Epithelial cell of proximal tubule (primary cell): ENCODE results near the gene SERPINA1. TPM values are rescaled to one million over a fixed set of nuclear protein-coding genes. Genes with fewer than 3 reads are reported as not detected.

Source experiments
- DNase-seq: peaks from one replicate; pipeline ENCODE4 v3.0.0-alpha.2; 2011; ENCODE audit warnings: low read depth
- H3K4me3 ChIP-seq: 2 replicates; pipeline ENCODE4 v1.5.1; 2011; ENCODE audit warnings: low read depth, mild to moderate bottlenecking, low read length
- CTCF ChIP-seq: conservative IDR thresholded peaks from 2 replicates; pipeline ENCODE4 v1.5.1; 2012; ENCODE audit warnings: low read depth, mild to moderate bottlenecking, low read length
- total RNA-seq: library from RNA; depleted of rRNA; stranded (reverse); fragments of >200 nt; gene quantifications from 2 replicates; pipeline ENCODE4 v1.2.3, GENCODE V29; 2015

SERPINA1 gene
- total RNA-seq, 1 donor from 2014 or later, result 15.3 TPM

- H3K4me3 ChIP-seq, result no peak overlapping the region
- no peak for TF ChIP-seq CTCF
- no peak for DNase-seq
Measured at GRCh38 chr14:94379291-94380224, 8.8 kb downstream of the SERPINA1 start.

GRCh38 chr14:94378527-94379290 is 9.7 kb downstream of the SERPINA1 start:
- DNase-seq, result no peak
- TF ChIP-seq CTCF, result no peak
- H3K4me3 ChIP-seq, result no peak overlapping the region

- H3K4me3 ChIP-seq, result no peak overlapping the region
- DNase-seq, result no peak
- no peak for TF ChIP-seq CTCF
Measured at GRCh38 chr14:94377866-94378470, 10.4 kb downstream of the SERPINA1 start.

GRCh38 chr14:94376976-94377865 is 11.2 kb downstream of the SERPINA1 start:
- no peak for TF ChIP-seq CTCF
- H3K4me3 ChIP-seq, result no peak overlapping the region
- no peak for DNase-seq

GRCh38 chr14:94376108-94376975 is 12.1 kb downstream of the SERPINA1 start:
- H3K4me3 ChIP-seq, result no peak overlapping the region
- no peak for DNase-seq

More at GRCh38 chr14:94376108-94376975, 12.1 kb downstream of the SERPINA1 start:
- TF ChIP-seq CTCF, result no peak
